ENCODE results near the gene TUFT1. TPM values are rescaled to one million over a fixed set of nuclear protein-coding genes. Genes with fewer than 3 reads are reported as not detected.

Gene TUFT1
- total RNA-seq, 3 donors from 2014 or later: 1.2 to 4.0 (median 2.2) TPM

- Mint-ChIP-seq H3K9me3 (no peaks in the 10 kb centered on the region), H3K4me3 (no peak overlapping the region), H3K27me3 (ENCODE audit: low read depth) (peaks cover 1% of the 10 kb centered on the region), H3K4me1 (ENCODE audit: low read depth) (peaks cover 27% of the 10 kb centered on the region), H3K36me3 (ENCODE audit: insufficient read depth) (no peaks in the 10 kb centered on the region)
- ATAC-seq: no peak
- no peak for DNase-seq
These were observed 31.3 kb upstream of the TUFT1 start for GRCh38 chr1:151508833-151509232.

GRCh38 chr1:151509350-151510019 is 30.6 kb upstream of the TUFT1 start:
- Mint-ChIP-seq H3K4me3 (no peak overlapping the region), H3K9me3 (no peaks in the 10 kb centered on the region), H3K4me1 (ENCODE audit: low read depth) (peaks cover 30% of the 10 kb centered on the region), H3K36me3 (ENCODE audit: insufficient read depth) (no peaks in the 10 kb centered on the region), H3K27me3 (ENCODE audit: low read depth) (peaks cover 1% of the 10 kb centered on the region)
- no peak for DNase-seq
- no peak for ATAC-seq

GRCh38 chr1:151510020-151510405 is 30.1 kb upstream of the TUFT1 start:
- H3K4me3 Mint-ChIP-seq: peak overlapping the region; percentile 91
- ATAC-seq (no peak), DNase-seq (no peak)
- no peaks in the 10 kb centered on the region for H3K9me3 Mint-ChIP-seq
- H3K36me3 Mint-ChIP-seq (ENCODE audit: insufficient read depth): no peaks in the 10 kb centered on the region
- peaks cover 1% of the 10 kb centered on the region for H3K27me3 Mint-ChIP-seq (ENCODE audit: low read depth)
- peaks cover 30% of the 10 kb centered on the region for H3K4me1 Mint-ChIP-seq (ENCODE audit: low read depth)

- H3K9me3 Mint-ChIP-seq: no peaks in the 10 kb centered on the region
- H3K27me3 Mint-ChIP-seq (ENCODE audit: low read depth): peaks cover 1% of the 10 kb centered on the region
- ATAC-seq: no peak
These were observed 29.5 kb upstream of the TUFT1 start for GRCh38 chr1:151510614-151510956.

GRCh38 chr1:151510957-151511635 is 29.0 kb upstream of the TUFT1 start, which contains the start of gene CGN:
CGN (plus strand) TSS chr1:151511387; CDS start chr1:151518520, 7,133 bp downstream.
- Mint-ChIP-seq H3K4me3 (peak within 1 kb of the TSS; percentile 91), H3K4me1 (ENCODE audit: low read depth) (peaks cover 30% of the 10 kb centered on the region), H3K9me3 (no peaks in the 10 kb centered on the region), H3K27me3 (ENCODE audit: low read depth) (peaks cover 1% of the 10 kb centered on the region), H3K36me3 (ENCODE audit: insufficient read depth) (no peaks in the 10 kb centered on the region)
- ATAC-seq: peak; percentile 99
- peak; percentile 82 for DNase-seq

More at GRCh38 chr1:151510614-151510956, 29.5 kb upstream of the TUFT1 start:
- Mint-ChIP-seq H3K4me3 (peak overlapping the region; percentile 91), H3K4me1 (ENCODE audit: low read depth) (peaks cover 30% of the 10 kb centered on the region), H3K36me3 (ENCODE audit: insufficient read depth) (no peaks in the 10 kb centered on the region)
- DNase-seq: no peak

GRCh38 chr1:151511636-151512215 is 28.4 kb upstream of the TUFT1 start:
- peaks cover 1% of the 10 kb centered on the region for H3K27me3 Mint-ChIP-seq (ENCODE audit: low read depth)

GRCh38 chr1:151512326-151512725 is 27.8 kb upstream of the TUFT1 start:
- H3K36me3 Mint-ChIP-seq (ENCODE audit: insufficient read depth): no peaks in the 10 kb centered on the region
- peaks cover 1% of the 10 kb centered on the region for H3K27me3 Mint-ChIP-seq (ENCODE audit: low read depth)
- H3K4me1 Mint-ChIP-seq (ENCODE audit: low read depth): peaks cover 30% of the 10 kb centered on the region
- DNase-seq: no peak
- ATAC-seq: no peak
- no peaks in the 10 kb centered on the region for H3K9me3 Mint-ChIP-seq
- peak overlapping the region; percentile 91 for H3K4me3 Mint-ChIP-seq

More at GRCh38 chr1:151511636-151512215, 28.4 kb upstream of the TUFT1 start:
- no peaks in the 10 kb centered on the region for H3K9me3 Mint-ChIP-seq
- ATAC-seq (peak; percentile 21), DNase-seq (no peak)
- H3K4me3 Mint-ChIP-seq: peak overlapping the region; percentile 91
- H3K4me1 Mint-ChIP-seq (ENCODE audit: low read depth): peaks cover 30% of the 10 kb centered on the region
- no peaks in the 10 kb centered on the region for H3K36me3 Mint-ChIP-seq (ENCODE audit: insufficient read depth)

- DNase-seq (no peak), ATAC-seq (no peak)
- H3K4me1 Mint-ChIP-seq (ENCODE audit: low read depth): peaks cover 30% of the 10 kb centered on the region
- H3K27me3 Mint-ChIP-seq (ENCODE audit: low read depth): peaks cover 1% of the 10 kb centered on the region
- no peaks in the 10 kb centered on the region for H3K36me3 Mint-ChIP-seq (ENCODE audit: insufficient read depth)
- peak overlapping the region; percentile 31 for H3K4me3 Mint-ChIP-seq
- no peaks in the 10 kb centered on the region for H3K9me3 Mint-ChIP-seq
These were observed 27.1 kb upstream of the TUFT1 start for GRCh38 chr1:151512801-151513625.

- H3K4me1 Mint-ChIP-seq (ENCODE audit: low read depth): peaks cover 30% of the 10 kb centered on the region
- H3K27me3 Mint-ChIP-seq (ENCODE audit: low read depth): peaks cover 1% of the 10 kb centered on the region
- no peak for ATAC-seq
- H3K36me3 Mint-ChIP-seq (ENCODE audit: insufficient read depth): no peaks in the 10 kb centered on the region
- DNase-seq: no peak
- H3K4me3 Mint-ChIP-seq: peak overlapping the region; percentile 31
- no peaks in the 10 kb centered on the region for H3K9me3 Mint-ChIP-seq
These were observed 26.4 kb upstream of the TUFT1 start for GRCh38 chr1:151513626-151514121.

GRCh38 chr1:151514366-151514765 is 25.7 kb upstream of the TUFT1 start:
- DNase-seq (no peak), ATAC-seq (no peak)
- no peak overlapping the region for H3K4me3 Mint-ChIP-seq
- no peaks in the 10 kb centered on the region for H3K9me3 Mint-ChIP-seq
- H3K36me3 Mint-ChIP-seq (ENCODE audit: insufficient read depth): no peaks in the 10 kb centered on the region
- H3K4me1 Mint-ChIP-seq (ENCODE audit: low read depth): peaks cover 30% of the 10 kb centered on the region
- peaks cover 1% of the 10 kb centered on the region for H3K27me3 Mint-ChIP-seq (ENCODE audit: low read depth)

GRCh38 chr1:151515265-151515664 is 24.8 kb upstream of the TUFT1 start:
- DNase-seq: no peak
- no peak for ATAC-seq
- H3K9me3 Mint-ChIP-seq: no peaks in the 10 kb centered on the region
- peaks cover 30% of the 10 kb centered on the region for H3K4me1 Mint-ChIP-seq (ENCODE audit: low read depth)
- no peaks in the 10 kb centered on the region for H3K36me3 Mint-ChIP-seq (ENCODE audit: insufficient read depth)
- peaks cover 1% of the 10 kb centered on the region for H3K27me3 Mint-ChIP-seq (ENCODE audit: low read depth)
- no peak overlapping the region for H3K4me3 Mint-ChIP-seq

GRCh38 chr1:151516031-151516511 is 24.0 kb upstream of the TUFT1 start:
- peaks cover 1% of the 10 kb centered on the region for H3K27me3 Mint-ChIP-seq (ENCODE audit: low read depth)
- ATAC-seq: no peak
- no peak overlapping the region for H3K4me3 Mint-ChIP-seq
- peaks cover 24% of the 10 kb centered on the region for H3K4me1 Mint-ChIP-seq (ENCODE audit: low read depth)
- H3K9me3 Mint-ChIP-seq: no peaks in the 10 kb centered on the region
- no peak for DNase-seq
- no peaks in the 10 kb centered on the region for H3K36me3 Mint-ChIP-seq (ENCODE audit: insufficient read depth)

- Mint-ChIP-seq H3K9me3 (no peaks in the 10 kb centered on the region), H3K27me3 (ENCODE audit: low read depth) (peaks cover 1% of the 10 kb centered on the region), H3K4me1 (ENCODE audit: low read depth) (peaks cover 7% of the 10 kb centered on the region), H3K4me3 (no peak overlapping the region), H3K36me3 (ENCODE audit: insufficient read depth) (no peaks in the 10 kb centered on the region)
- DNase-seq (no peak), ATAC-seq (no peak)
These were observed 21.7 kb upstream of the TUFT1 start for GRCh38 chr1:151518431-151518830.

- Mint-ChIP-seq H3K9me3 (no peaks in the 10 kb centered on the region), H3K36me3 (ENCODE audit: insufficient read depth) (no peaks in the 10 kb centered on the region), H3K27me3 (ENCODE audit: low read depth) (no peaks in the 10 kb centered on the region), H3K4me3 (no peak overlapping the region), H3K4me1 (ENCODE audit: low read depth) (peaks cover 2% of the 10 kb centered on the region)
- DNase-seq: no peak
- ATAC-seq: no peak
These were observed 21.2 kb upstream of the TUFT1 start for GRCh38 chr1:151518936-151519335.

Measured in activated T-cell treated with anti-CD3 and anti-CD28 coated beads, Interleukin-2, amount 50 U/mL, for 4 hours (primary cell).